GM21717 (cell line): ENCODE measurements around the gene AMFR.
"Not testable (repeated sequence)": the region's sequence is repeated elsewhere in the genome, so short reads cannot be mapped to it uniquely, and the experiment has no call there.

Experiments
- ATAC-seq: cut with Tn5 transposase; IDR thresholded peaks from one replicate; pipeline ENCODE4 v1.9.1; 2021; ENCODE audit warnings: mild to moderate bottlenecking, moderate library complexity; ENCODE audit not compliant: unreplicated experiment

AMFR gene

GRCh38 chr16:56399047-56399446 is 26.3 kb downstream of the AMFR start:
- no peak for ATAC-seq

- ATAC-seq, result not testable (repeated sequence)
These were observed 28.6 kb downstream of the AMFR start for GRCh38 chr16:56396724-56397123.

GRCh38 chr16:56389554-56389953 is 35.8 kb downstream of the AMFR start:
- no peak for ATAC-seq

- no peak for ATAC-seq
These were observed 37.1 kb downstream of the AMFR start for GRCh38 chr16:56388209-56388608.

- no peak for ATAC-seq
These were observed 37.9 kb downstream of the AMFR start for GRCh38 chr16:56387396-56387795.

GRCh38 chr16:56384074-56384721 is 41.1 kb downstream of the AMFR start:
- ATAC-seq, result no peak

GRCh38 chr16:56382901-56383355 is 42.4 kb downstream of the AMFR start:
- no peak for ATAC-seq

- ATAC-seq, result no peak
These were observed 42.9 kb downstream of the AMFR start for GRCh38 chr16:56382459-56382858.

- not testable (repeated sequence) for ATAC-seq
These were observed 44.4 kb downstream of the AMFR start for GRCh38 chr16:56380778-56381485.

GRCh38 chr16:56379044-56379443 is 46.3 kb downstream of the AMFR start:
- not testable (repeated sequence) for ATAC-seq

- ATAC-seq, result not testable (repeated sequence)
These were observed 49.6 kb downstream of the AMFR start for GRCh38 chr16:56375792-56376191.

- no peak for ATAC-seq
These were observed 52.3 kb downstream of the AMFR start for GRCh38 chr16:56373003-56373402.

- no peak for ATAC-seq
These were observed 53.2 kb downstream of the AMFR start for GRCh38 chr16:56372013-56372634.

- ATAC-seq, result no peak
These were observed 53.7 kb downstream of the AMFR start for GRCh38 chr16:56371660-56371937.

- ATAC-seq, result no peak
These were observed 54.3 kb downstream of the AMFR start for GRCh38 chr16:56370875-56371659.

- ATAC-seq, result no peak
These were observed 55.0 kb downstream of the AMFR start for GRCh38 chr16:56370185-56370874.

- ATAC-seq, result no peak
These were observed 56.1 kb downstream of the AMFR start for GRCh38 chr16:56369202-56369601.

- ATAC-seq, result no peak
These were observed 56.8 kb downstream of the AMFR start for GRCh38 chr16:56368545-56368944.

- no peak for ATAC-seq
These were observed 57.6 kb downstream of the AMFR start for GRCh38 chr16:56367764-56368163.

- no peak for ATAC-seq
These were observed 58.4 kb downstream of the AMFR start for GRCh38 chr16:56366945-56367344.

- ATAC-seq, result no peak
These were observed 59.8 kb downstream of the AMFR start for GRCh38 chr16:56365552-56365951.
